ENCODE results near the gene CDKN2B-AS1. TPM values are rescaled to one million over a fixed set of nuclear protein-coding genes. Genes with fewer than 3 reads are reported as not detected.
A peak's percentile ranks its signal among the peaks of the same experiment; 100 is the strongest.

The CDKN2B-AS1 gene
- total RNA-seq, 1 experiment from 2014 or later = 8.4 TPM

GRCh38 chr9:22138956-22139660 is 144.5 kb downstream of the CDKN2B-AS1 start:
- no peaks in the 10 kb centered on the region for H3K27me3 ChIP-seq
- no peak for DNase-seq
- peaks cover 22% of the 10 kb centered on the region for H3K4me1 ChIP-seq
- no peaks in the 10 kb centered on the region for H3K9me3 ChIP-seq (replicated peaks)
- H3K36me3 ChIP-seq = no peaks in the 10 kb centered on the region
- H3K27ac ChIP-seq = no peak overlapping the region
- H3K4me3 ChIP-seq = no peak overlapping the region

- Histone ChIP-seq H3K4me1 (peaks cover 16% of the 10 kb centered on the region), H3K27me3 (no peaks in the 10 kb centered on the region), H3K27ac (peak overlapping the region; percentile 40), H3K4me3 (peak overlapping the region; percentile 5; the same call in 1 of the 2 replicates), H3K9me3 (replicated peaks) (no peaks in the 10 kb centered on the region), H3K36me3 (no peaks in the 10 kb centered on the region)
- peak; percentile 51 to 68 for DNase-seq
Measured at GRCh38 chr9:22141908-22142307, 147.3 kb downstream of the CDKN2B-AS1 start.

GRCh38 chr9:22142671-22143070 is 148.1 kb downstream of the CDKN2B-AS1 start:
- H3K27ac ChIP-seq = peak overlapping the region; percentile 40
- DNase-seq = peak in 1 of 2 experiments; percentile 44

GRCh38 chr9:22143799-22144625 is 149.4 kb downstream of the CDKN2B-AS1 start:
- no peaks in the 10 kb centered on the region for H3K36me3 ChIP-seq
- DNase-seq = no peak
- no peak overlapping the region for H3K4me3 ChIP-seq
- H3K27me3 ChIP-seq = no peaks in the 10 kb centered on the region
- peaks cover 27% of the 10 kb centered on the region for H3K4me1 ChIP-seq
- H3K9me3 ChIP-seq (replicated peaks) = no peaks in the 10 kb centered on the region
- H3K27ac ChIP-seq = no peak overlapping the region

More at GRCh38 chr9:22142671-22143070, 148.1 kb downstream of the CDKN2B-AS1 start:
- Histone ChIP-seq H3K9me3 (replicated peaks) (no peaks in the 10 kb centered on the region), H3K4me3 (peak overlapping the region; percentile 5), H3K4me1 (peaks cover 16% of the 10 kb centered on the region), H3K27me3 (no peaks in the 10 kb centered on the region), H3K36me3 (no peaks in the 10 kb centered on the region)

- Histone ChIP-seq H3K27ac (no peak overlapping the region), H3K4me1 (peaks cover 28% of the 10 kb centered on the region), H3K9me3 (replicated peaks) (no peaks in the 10 kb centered on the region), H3K36me3 (no peaks in the 10 kb centered on the region), H3K27me3 (no peaks in the 10 kb centered on the region), H3K4me3 (no peak overlapping the region)
- no peak for DNase-seq
Measured at GRCh38 chr9:22146604-22147003, 152.0 kb downstream of the CDKN2B-AS1 start.

GRCh38 chr9:22147813-22148527 is 153.4 kb downstream of the CDKN2B-AS1 start:
- no peaks in the 10 kb centered on the region; the same call in 1 of the 2 replicates for H3K9me3 ChIP-seq (replicated peaks)
- peak in 1 of 2 experiments; percentile 47 for DNase-seq
- peaks cover 24% of the 10 kb centered on the region for H3K4me1 ChIP-seq
- H3K36me3 ChIP-seq = no peaks in the 10 kb centered on the region
- no peak overlapping the region for H3K4me3 ChIP-seq
- no peak overlapping the region for H3K27ac ChIP-seq
- no peaks in the 10 kb centered on the region for H3K27me3 ChIP-seq

- Histone ChIP-seq H3K4me3 (no peak overlapping the region), H3K27me3 (no peaks in the 10 kb centered on the region), H3K9me3 (replicated peaks) (no peaks in the 10 kb centered on the region; the same call in 1 of the 2 replicates), H3K4me1 (peaks cover 25% of the 10 kb centered on the region), H3K36me3 (no peaks in the 10 kb centered on the region), H3K27ac (no peak overlapping the region)
- no peak for DNase-seq
Measured at GRCh38 chr9:22148528-22148875, 153.9 kb downstream of the CDKN2B-AS1 start.

GRCh38 chr9:22148876-22149637 is 154.5 kb downstream of the CDKN2B-AS1 start:
- H3K4me1 ChIP-seq = peaks cover 25% of the 10 kb centered on the region
- H3K4me3 ChIP-seq = no peak overlapping the region
- H3K9me3 ChIP-seq (replicated peaks) = no peaks in the 10 kb centered on the region; the same call in 1 of the 2 replicates
- H3K36me3 ChIP-seq = no peaks in the 10 kb centered on the region
- H3K27ac ChIP-seq = no peak overlapping the region
- DNase-seq = no peak
- H3K27me3 ChIP-seq = no peaks in the 10 kb centered on the region

GRCh38 chr9:22154064-22154463 is 159.5 kb downstream of the CDKN2B-AS1 start:
- no peaks in the 10 kb centered on the region; the same call in 1 of the 2 replicates for H3K9me3 ChIP-seq (replicated peaks)
- peaks cover 29% of the 10 kb centered on the region for H3K4me1 ChIP-seq
- DNase-seq = no peak
- no peaks in the 10 kb centered on the region for H3K36me3 ChIP-seq
- no peak overlapping the region for H3K27ac ChIP-seq
- no peaks in the 10 kb centered on the region for H3K27me3 ChIP-seq
- no peak overlapping the region for H3K4me3 ChIP-seq

- peaks cover 30% of the 10 kb centered on the region for H3K4me1 ChIP-seq
- no peaks in the 10 kb centered on the region; the same call in 1 of the 2 replicates for H3K9me3 ChIP-seq (replicated peaks)
- no peak overlapping the region for H3K27ac ChIP-seq
- no peak overlapping the region for H3K4me3 ChIP-seq
- no peak for DNase-seq
- H3K27me3 ChIP-seq = no peaks in the 10 kb centered on the region
- H3K36me3 ChIP-seq = no peaks in the 10 kb centered on the region
Measured at GRCh38 chr9:22156586-22156985, 162.0 kb downstream of the CDKN2B-AS1 start.

- DNase-seq = no peak
- no peaks in the 10 kb centered on the region; the same call in 1 of the 2 replicates for H3K9me3 ChIP-seq (replicated peaks)
- no peak overlapping the region for H3K27ac ChIP-seq
- no peaks in the 10 kb centered on the region for H3K27me3 ChIP-seq
- peaks cover 30% of the 10 kb centered on the region for H3K4me1 ChIP-seq
- H3K36me3 ChIP-seq = no peaks in the 10 kb centered on the region
- H3K4me3 ChIP-seq = no peak overlapping the region
Measured at GRCh38 chr9:22157276-22157675, 162.7 kb downstream of the CDKN2B-AS1 start.

GRCh38 chr9:22157828-22158227 is 163.2 kb downstream of the CDKN2B-AS1 start:
- DNase-seq = no peak
- no peaks in the 10 kb centered on the region for H3K27me3 ChIP-seq
- peaks cover 27% of the 10 kb centered on the region for H3K4me1 ChIP-seq
- no peak overlapping the region for H3K4me3 ChIP-seq
- no peaks in the 10 kb centered on the region; the same call in 1 of the 2 replicates for H3K9me3 ChIP-seq (replicated peaks)
- no peak overlapping the region for H3K27ac ChIP-seq
- H3K36me3 ChIP-seq = no peaks in the 10 kb centered on the region

GRCh38 chr9:22158271-22158670 is 163.7 kb downstream of the CDKN2B-AS1 start:
- H3K27ac ChIP-seq = no peak overlapping the region

GRCh38 chr9:22158927-22159346 is 164.3 kb downstream of the CDKN2B-AS1 start:
- no peaks in the 10 kb centered on the region for H3K36me3 ChIP-seq
- H3K4me3 ChIP-seq = no peak overlapping the region
- H3K27ac ChIP-seq = no peak overlapping the region
- no peaks in the 10 kb centered on the region for H3K9me3 ChIP-seq (replicated peaks)
- H3K27me3 ChIP-seq = no peaks in the 10 kb centered on the region
- H3K4me1 ChIP-seq = peaks cover 21% of the 10 kb centered on the region; the same call in 1 of the 2 replicates
- DNase-seq = no peak

More at GRCh38 chr9:22158271-22158670, 163.7 kb downstream of the CDKN2B-AS1 start:
- H3K4me3 ChIP-seq = no peak overlapping the region
- no peak for DNase-seq
- no peaks in the 10 kb centered on the region for H3K36me3 ChIP-seq
- H3K4me1 ChIP-seq = peaks cover 24% of the 10 kb centered on the region; the same call in 1 of the 2 replicates
- H3K27me3 ChIP-seq = no peaks in the 10 kb centered on the region
- no peaks in the 10 kb centered on the region for H3K9me3 ChIP-seq (replicated peaks)
